RWPE2 (cell line): ENCODE results near the gene THNSL1.

Experiments
- ATAC-seq: fragments of 200-7000 bp; cut with Tn5 transposase; 3 replicates; pipeline ENCODE4 v1.9.1; 2021; ENCODE audit warnings: low read depth
- DNase-seq: peaks from one replicate; pipeline ENCODE4 v3.0.0-alpha.2; 2020; ENCODE audit warnings: low spot score
- H3K27ac ChIP-seq: fragments of 450-650 bp; 2 replicates; pipeline ENCODE4 v1.5.1; 2017; ENCODE audit warnings: mild to moderate bottlenecking; ENCODE audit not compliant: poor library complexity, severe bottlenecking
- H3K27me3 ChIP-seq: fragments of 250-450 bp; sonication (Bioruptor Pico); 2 replicates; pipeline ENCODE4 v1.5.1; 2021; ENCODE audit warnings: mild to moderate bottlenecking, moderate library complexity; ENCODE audit not compliant: insufficient read depth, poor library complexity, severe bottlenecking
- H3K36me3 ChIP-seq: fragments of 250-450 bp; sonication (Bioruptor Pico); 2 replicates; pipeline ENCODE4 v1.5.1; 2020; ENCODE audit warnings: low read depth, mild to moderate bottlenecking, moderate library complexity
- H3K4me1 ChIP-seq: fragments of 250-450 bp; sonication (Bioruptor Pico); 2 replicates; pipeline ENCODE4 v1.5.1; 2021; ENCODE audit warnings: mild to moderate bottlenecking, moderate library complexity; ENCODE audit not compliant: insufficient read depth, poor library complexity, severe bottlenecking
- H3K4me3 ChIP-seq: fragments of 250-450 bp; sonication (Bioruptor Pico); 2 replicates; pipeline ENCODE4 v1.5.1; 2021; ENCODE audit warnings: mild to moderate bottlenecking, moderate library complexity; ENCODE audit not compliant: severe bottlenecking
- H3K9me3 ChIP-seq: fragments of 250-450 bp; sonication (Bioruptor Pico); 2 replicates; pipeline ENCODE4 v1.5.1; 2021; ENCODE audit warnings: mild to moderate bottlenecking, moderate library complexity; ENCODE audit not compliant: severe bottlenecking
- TF ChIP-seq, protein P1 (sequence below): fragments of 450-650 bp; IDR thresholded peaks from one replicate; pipeline ENCODE4 v1.5.1; 2017; ENCODE audit warnings: mild to moderate bottlenecking, moderate library complexity; ENCODE audit not compliant: poor library complexity, severe bottlenecking

THNSL1 gene

DNA sequence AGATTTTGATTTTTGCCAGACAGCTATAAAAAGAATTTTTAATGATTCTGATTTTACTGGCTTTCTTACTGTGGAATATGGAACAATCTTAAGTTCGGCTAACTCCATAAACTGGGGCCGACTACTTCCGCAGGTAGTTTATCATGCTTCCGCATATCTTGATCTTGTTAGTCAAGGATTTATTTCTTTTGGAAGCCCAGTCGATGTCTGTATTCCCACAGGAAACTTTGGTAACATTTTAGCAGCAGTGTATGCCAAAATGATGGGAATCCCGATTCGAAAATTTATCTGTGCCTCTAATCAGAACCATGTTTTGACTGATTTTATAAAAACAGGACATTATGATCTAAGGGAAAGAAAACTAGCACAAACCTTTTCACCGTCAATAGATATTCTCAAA, 8.1 kb downstream of the THNSL1 start:
- no peaks in the 10 kb centered on the region for H3K36me3 ChIP-seq
- TF ChIP-seq, protein P1, sequence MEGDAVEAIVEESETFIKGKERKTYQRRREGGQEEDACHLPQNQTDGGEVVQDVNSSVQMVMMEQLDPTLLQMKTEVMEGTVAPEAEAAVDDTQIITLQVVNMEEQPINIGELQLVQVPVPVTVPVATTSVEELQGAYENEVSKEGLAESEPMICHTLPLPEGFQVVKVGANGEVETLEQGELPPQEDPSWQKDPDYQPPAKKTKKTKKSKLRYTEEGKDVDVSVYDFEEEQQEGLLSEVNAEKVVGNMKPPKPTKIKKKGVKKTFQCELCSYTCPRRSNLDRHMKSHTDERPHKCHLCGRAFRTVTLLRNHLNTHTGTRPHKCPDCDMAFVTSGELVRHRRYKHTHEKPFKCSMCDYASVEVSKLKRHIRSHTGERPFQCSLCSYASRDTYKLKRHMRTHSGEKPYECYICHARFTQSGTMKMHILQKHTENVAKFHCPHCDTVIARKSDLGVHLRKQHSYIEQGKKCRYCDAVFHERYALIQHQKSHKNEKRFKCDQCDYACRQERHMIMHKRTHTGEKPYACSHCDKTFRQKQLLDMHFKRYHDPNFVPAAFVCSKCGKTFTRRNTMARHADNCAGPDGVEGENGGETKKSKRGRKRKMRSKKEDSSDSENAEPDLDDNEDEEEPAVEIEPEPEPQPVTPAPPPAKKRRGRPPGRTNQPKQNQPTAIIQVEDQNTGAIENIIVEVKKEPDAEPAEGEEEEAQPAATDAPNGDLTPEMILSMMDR: no peak
- no peaks in the 10 kb centered on the region for H3K9me3 ChIP-seq
- no peak for DNase-seq
- H3K4me1 ChIP-seq: no peaks in the 10 kb centered on the region
- ATAC-seq: no peak
- no peak overlapping the region for H3K4me3 ChIP-seq
- H3K27me3 ChIP-seq: no peaks in the 10 kb centered on the region
- no peak overlapping the region for H3K27ac ChIP-seq

DNA sequence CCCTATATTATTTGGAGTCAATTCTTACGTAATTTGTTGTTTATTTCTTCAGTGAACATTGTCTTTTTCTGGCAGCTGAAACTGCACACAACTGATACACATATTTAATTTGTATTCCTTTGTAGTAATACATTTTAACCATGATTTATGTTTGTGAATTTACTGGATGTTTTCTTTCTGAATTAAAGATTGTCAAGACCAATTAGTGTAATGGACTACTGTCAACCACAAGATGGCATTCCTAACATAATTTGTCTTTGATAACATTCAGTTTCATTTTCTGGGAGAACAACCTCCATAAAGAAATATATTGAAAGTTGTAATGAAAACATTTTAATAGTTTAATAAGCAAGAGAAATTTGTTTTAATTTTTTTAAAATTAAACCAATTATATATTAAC, 10.1 kb downstream of the THNSL1 start:
- no peak for DNase-seq
- no peaks in the 10 kb centered on the region for H3K4me1 ChIP-seq
- H3K27ac ChIP-seq: no peak overlapping the region

DNA sequence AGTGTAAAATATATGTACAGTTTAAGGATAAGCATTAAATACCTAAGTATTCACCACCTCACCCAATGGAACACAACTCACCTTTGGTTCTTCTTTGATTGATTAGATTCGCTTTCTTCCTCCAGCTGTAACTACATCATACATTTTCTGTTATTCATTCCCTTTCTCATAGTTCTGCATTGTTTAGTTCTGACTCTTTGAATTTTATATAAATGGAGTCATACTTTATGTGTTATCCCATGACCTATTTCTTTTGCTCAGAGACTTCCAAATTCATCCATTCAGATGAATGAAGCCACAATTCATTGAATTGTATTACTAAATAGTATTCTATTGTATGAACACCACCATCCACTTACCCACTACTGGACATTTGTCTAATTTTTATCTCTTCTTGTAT, 12.3 kb downstream of the THNSL1 start:
- no peak overlapping the region for H3K4me3 ChIP-seq
- TF ChIP-seq, protein P1: no peak
- no peaks in the 10 kb centered on the region for H3K27me3 ChIP-seq
- H3K9me3 ChIP-seq: no peaks in the 10 kb centered on the region
- no peak for DNase-seq
- H3K4me1 ChIP-seq: no peaks in the 10 kb centered on the region
- H3K27ac ChIP-seq: no peak overlapping the region
- H3K36me3 ChIP-seq: no peaks in the 10 kb centered on the region
- ATAC-seq: no peak; the same call in 2 of the 3 replicates

More for the DNA sequence above, 10.1 kb downstream of the THNSL1 start:
- ATAC-seq: no peak
- Histone ChIP-seq H3K9me3 (no peaks in the 10 kb centered on the region), H3K36me3 (no peaks in the 10 kb centered on the region), H3K27me3 (no peaks in the 10 kb centered on the region), H3K4me3 (no peak overlapping the region)
- TF ChIP-seq, protein P1: peak; percentile 80

DNA sequence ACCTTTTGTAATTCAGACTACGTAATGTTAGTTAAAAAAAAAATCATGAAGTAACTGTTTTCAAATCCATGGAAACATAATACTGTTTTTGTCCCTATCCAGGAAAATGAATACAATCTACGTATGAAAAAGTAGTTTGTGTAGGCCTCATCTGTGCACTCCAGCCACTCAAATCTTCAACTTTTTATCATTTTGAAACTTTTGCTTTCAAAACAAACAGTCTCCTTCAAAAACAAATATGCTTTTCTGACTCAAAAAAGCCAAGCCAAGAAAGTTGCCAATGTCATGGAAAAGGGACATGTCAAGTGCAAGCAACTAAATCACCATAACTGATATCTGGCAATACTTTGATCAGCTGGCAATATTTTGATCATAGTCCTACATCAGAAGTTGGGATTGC, 13.1 kb downstream of the THNSL1 start:
- no peaks in the 10 kb centered on the region for H3K27me3 ChIP-seq
- H3K4me3 ChIP-seq: no peak overlapping the region
- H3K4me1 ChIP-seq: no peaks in the 10 kb centered on the region
- H3K27ac ChIP-seq: no peak overlapping the region
- ATAC-seq (no peak), DNase-seq (no peak)
- TF ChIP-seq, protein P1: no peak
- no peaks in the 10 kb centered on the region for H3K9me3 ChIP-seq
- H3K36me3 ChIP-seq: no peaks in the 10 kb centered on the region

DNA sequence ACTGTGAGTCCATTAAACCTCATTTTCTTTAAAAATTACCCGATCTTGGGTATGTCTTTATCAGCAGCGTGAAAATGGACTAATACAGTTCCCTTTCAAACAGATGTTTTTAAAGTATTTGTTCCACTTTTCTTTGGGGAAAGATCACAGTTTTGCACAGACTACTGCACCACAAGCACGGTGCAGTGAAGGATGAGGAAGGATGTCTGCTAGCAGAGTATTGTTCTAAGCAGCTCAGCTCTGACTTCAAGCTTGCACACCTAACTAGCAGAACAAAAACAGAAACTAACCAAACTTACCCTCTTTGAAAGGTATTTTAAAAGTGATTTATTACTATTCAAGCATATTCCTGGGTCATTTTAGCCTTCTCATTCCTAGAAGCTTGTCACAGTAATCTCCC, 20.0 kb downstream of the THNSL1 start:
- Histone ChIP-seq H3K9me3 (no peaks in the 10 kb centered on the region), H3K27me3 (no peaks in the 10 kb centered on the region), H3K36me3 (no peaks in the 10 kb centered on the region), H3K4me3 (no peak overlapping the region), H3K27ac (no peak overlapping the region), H3K4me1 (no peaks in the 10 kb centered on the region)
- TF ChIP-seq, protein P1: no peak
- ATAC-seq (no peak), DNase-seq (no peak)
